WTC11 (cell line): ENCODE data around the gene TNNT3. TPM values are rescaled to one million over a fixed set of nuclear protein-coding genes. Genes with fewer than 3 reads are reported as not detected.
A peak's percentile ranks its signal among the peaks of the same experiment; 100 is the strongest.

Experiments
- ATAC-seq: fragments of 200-7000 bp; cut with Tn5 transposase; 2 replicates; pipeline ENCODE4 v1.10.0; 2021; ENCODE audit warnings: mild to moderate bottlenecking, moderate library complexity
- CTCF ChIA-PET: fragments of 300-600 bp; sonication (Branson Sonifier 250); formaldehyde crosslinking; loops from one replicate; lab custom pipeline; 2021; ENCODE audit warnings: antibody characterized with exemption; lab: Charles Lee
- POLR2A ChIA-PET: fragments of 350-600 bp; sonication (Branson Sonifier 250); formaldehyde crosslinking; loops from one replicate; lab custom pipeline; 2021; ENCODE audit warnings: antibody characterized with exemption; lab: Charles Lee
- DNase-seq: peaks from one replicate; pipeline ENCODE4 v3.0.0; 2021; ENCODE audit warnings: low spot score
- H3K27ac Mint-ChIP-seq: 2 replicates; pipeline ENCODE4 v1.8.0; 2021; ENCODE audit warnings: mixed read lengths
- H3K27me3 Mint-ChIP-seq: 2 replicates; pipeline ENCODE4 v1.8.0; 2021; ENCODE audit warnings: low read depth, mild to moderate bottlenecking, moderate library complexity, mixed read lengths
- H3K36me3 Mint-ChIP-seq: 2 replicates; pipeline ENCODE4 v1.8.0; 2021; ENCODE audit warnings: mixed read lengths
- H3K4me1 Mint-ChIP-seq: 2 replicates; pipeline ENCODE4 v1.8.0; 2022; ENCODE audit warnings: mixed read lengths
- H3K4me3 Mint-ChIP-seq: 2 replicates; pipeline ENCODE4 v1.8.0; 2021; ENCODE audit warnings: mild to moderate bottlenecking, moderate library complexity, mixed read lengths
- H3K9me3 Mint-ChIP-seq: 2 replicates; pipeline ENCODE4 v1.8.0; 2021; ENCODE audit warnings: mixed read lengths
- ATF3 ChIP-seq: sonication (generic); formaldehyde crosslinking; conservative IDR thresholded peaks from 2 replicates; pipeline ENCODE4 v1.8.1; 2022; ENCODE audit warnings: mild to moderate bottlenecking, missing genetic modification reagents
- CBFB ChIP-seq: sonication (generic); formaldehyde crosslinking; IDR thresholded peaks from 2 replicates; pipeline ENCODE4 v1.8.1; 2022; ENCODE audit warnings: mild to moderate bottlenecking, low read depth, missing genetic modification reagents
- E2F5 ChIP-seq: sonication (generic); formaldehyde crosslinking; IDR thresholded peaks from 2 replicates; pipeline ENCODE4 v1.8.1; 2022; ENCODE audit warnings: mild to moderate bottlenecking, moderate library complexity, missing genetic modification reagents
- GRHL2 ChIP-seq: fragments of 250-450 bp; sonication (Bioruptor Pico); IDR thresholded peaks from 2 replicates; pipeline ENCODE4 v1.8.0; 2022; ENCODE audit warnings: mild to moderate bottlenecking, moderate library complexity; ENCODE audit not compliant: insufficient replicate concordance, severe bottlenecking
- IRF1 ChIP-seq: sonication (generic); formaldehyde crosslinking; IDR thresholded peaks from 2 replicates; pipeline ENCODE4 v1.8.0; 2023; ENCODE audit warnings: missing genetic modification reagents
- KAT7 ChIP-seq: sonication (generic); formaldehyde crosslinking; IDR thresholded peaks from 2 replicates; pipeline ENCODE4 v1.8.1; 2023; ENCODE audit warnings: missing genetic modification reagents, mild to moderate bottlenecking, borderline replicate concordance
- MAX ChIP-seq: sonication (generic); formaldehyde crosslinking; IDR thresholded peaks from 2 replicates; pipeline ENCODE4 v1.8.0; 2022; ENCODE audit warnings: mild to moderate bottlenecking, missing genetic modification reagents
- NR3C1 ChIP-seq: sonication (generic); formaldehyde crosslinking; conservative IDR thresholded peaks from 2 replicates; pipeline ENCODE4 v1.8.1; 2023; ENCODE audit warnings: low read depth, mild to moderate bottlenecking, missing genetic modification reagents
- PREB ChIP-seq: sonication (generic); formaldehyde crosslinking; IDR thresholded peaks from 2 replicates; pipeline ENCODE4 v1.8.1; 2022; ENCODE audit warnings: mild to moderate bottlenecking, missing genetic modification reagents, moderate library complexity, borderline replicate concordance
- RELA ChIP-seq: sonication (generic); formaldehyde crosslinking; IDR thresholded peaks from 2 replicates; pipeline ENCODE4 v1.8.1; 2022; ENCODE audit warnings: missing genetic modification reagents, mild to moderate bottlenecking, borderline replicate concordance
- USF1 ChIP-seq: sonication (generic); formaldehyde crosslinking; IDR thresholded peaks from 2 replicates; pipeline ENCODE4 v1.8.0; 2022; ENCODE audit warnings: mild to moderate bottlenecking, missing genetic modification reagents
- ZNF138 ChIP-seq: sonication (generic); formaldehyde crosslinking; conservative IDR thresholded peaks from 2 replicates; pipeline ENCODE4 v1.8.1; 2022; ENCODE audit warnings: mild to moderate bottlenecking, moderate library complexity, missing genetic modification reagents
- ZNF232 ChIP-seq: sonication (generic); formaldehyde crosslinking; IDR thresholded peaks from 2 replicates; pipeline ENCODE4 v1.8.0; 2022; ENCODE audit warnings: mild to moderate bottlenecking, missing genetic modification reagents
- ZNF416 ChIP-seq: fragments of 250-450 bp; sonication (Bioruptor Pico); IDR thresholded peaks from 2 replicates; pipeline ENCODE4 v1.9.0; 2021; ENCODE audit warnings: mild to moderate bottlenecking, inconsistent platforms
- total RNA-seq: library from RNA; stranded (reverse); gene quantifications from 3 replicates; pipeline ENCODE4 v1.2.3, GENCODE V29; 2021
- TF ChIP-seq, protein P1 (sequence below): sonication (generic); formaldehyde crosslinking; IDR thresholded peaks from 2 replicates; pipeline ENCODE4 v1.8.0; 2022; ENCODE audit warnings: mild to moderate bottlenecking, missing genetic modification reagents
- TF ChIP-seq, protein P2 (sequence below): sonication (generic); formaldehyde crosslinking; IDR thresholded peaks from 2 replicates; pipeline ENCODE4 v1.8.1; 2022; ENCODE audit warnings: missing genetic modification reagents, borderline replicate concordance
- TF ChIP-seq, protein P3 (sequence below): sonication (generic); formaldehyde crosslinking; IDR thresholded peaks from 2 replicates; pipeline ENCODE4 v1.8.0; 2023; ENCODE audit warnings: missing genetic modification reagents, mild to moderate bottlenecking, borderline replicate concordance

TNNT3 gene
- total RNA-seq, 1 experiment from 2014 or later: not detected

DNA sequence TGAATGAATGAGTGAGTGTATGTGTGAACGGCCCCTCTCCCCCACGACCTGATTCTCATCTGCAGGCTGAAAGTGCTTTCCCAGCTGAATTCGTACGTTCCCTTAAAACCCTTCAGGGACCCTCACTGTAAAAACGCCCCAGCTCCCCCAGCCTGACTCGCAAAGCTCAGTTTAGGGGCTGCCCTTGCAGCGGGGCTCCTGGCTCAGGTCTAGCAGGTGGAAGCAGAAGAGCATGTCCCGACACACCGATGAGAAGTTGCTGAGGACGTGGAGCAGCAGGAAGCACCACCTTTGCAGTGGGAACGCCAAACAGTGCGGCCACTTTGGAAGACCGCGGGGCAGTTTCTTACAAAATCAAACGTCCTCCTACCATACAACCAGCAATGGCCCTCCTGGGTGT, 24.1 kb downstream of the TNNT3 start:
- ATAC-seq (no peak), DNase-seq (peak; percentile 13)
- POLR2A ChIA-PET: no interaction called here
- no peaks in the 10 kb centered on the region for H3K9me3 Mint-ChIP-seq
- peaks cover 3% of the 10 kb centered on the region for H3K4me1 Mint-ChIP-seq
- no peaks in the 10 kb centered on the region; the same call in 1 of the 2 replicates for H3K27me3 Mint-ChIP-seq
- TF ChIP-seq PREB: no peak
- no peak for TF ChIP-seq IRF1 (CRISPR knock-in tag)
- no peak for TF ChIP-seq MAX (CRISPR knock-in tag)
- TF ChIP-seq ATF3: no peak
- TF ChIP-seq CBFB: no peak
- TF ChIP-seq USF1 (CRISPR knock-in tag): no peak
- TF ChIP-seq RELA: no peak
- no peak for TF ChIP-seq ZNF232 (CRISPR knock-in tag)
- TF ChIP-seq, protein P1, sequence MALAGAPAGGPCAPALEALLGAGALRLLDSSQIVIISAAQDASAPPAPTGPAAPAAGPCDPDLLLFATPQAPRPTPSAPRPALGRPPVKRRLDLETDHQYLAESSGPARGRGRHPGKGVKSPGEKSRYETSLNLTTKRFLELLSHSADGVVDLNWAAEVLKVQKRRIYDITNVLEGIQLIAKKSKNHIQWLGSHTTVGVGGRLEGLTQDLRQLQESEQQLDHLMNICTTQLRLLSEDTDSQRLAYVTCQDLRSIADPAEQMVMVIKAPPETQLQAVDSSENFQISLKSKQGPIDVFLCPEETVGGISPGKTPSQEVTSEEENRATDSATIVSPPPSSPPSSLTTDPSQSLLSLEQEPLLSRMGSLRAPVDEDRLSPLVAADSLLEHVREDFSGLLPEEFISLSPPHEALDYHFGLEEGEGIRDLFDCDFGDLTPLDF (CRISPR knock-in tag): no peak
- TF ChIP-seq GRHL2 (CRISPR knock-in tag): no peak
- TF ChIP-seq ZNF416: no peak
- TF ChIP-seq, protein P2, sequence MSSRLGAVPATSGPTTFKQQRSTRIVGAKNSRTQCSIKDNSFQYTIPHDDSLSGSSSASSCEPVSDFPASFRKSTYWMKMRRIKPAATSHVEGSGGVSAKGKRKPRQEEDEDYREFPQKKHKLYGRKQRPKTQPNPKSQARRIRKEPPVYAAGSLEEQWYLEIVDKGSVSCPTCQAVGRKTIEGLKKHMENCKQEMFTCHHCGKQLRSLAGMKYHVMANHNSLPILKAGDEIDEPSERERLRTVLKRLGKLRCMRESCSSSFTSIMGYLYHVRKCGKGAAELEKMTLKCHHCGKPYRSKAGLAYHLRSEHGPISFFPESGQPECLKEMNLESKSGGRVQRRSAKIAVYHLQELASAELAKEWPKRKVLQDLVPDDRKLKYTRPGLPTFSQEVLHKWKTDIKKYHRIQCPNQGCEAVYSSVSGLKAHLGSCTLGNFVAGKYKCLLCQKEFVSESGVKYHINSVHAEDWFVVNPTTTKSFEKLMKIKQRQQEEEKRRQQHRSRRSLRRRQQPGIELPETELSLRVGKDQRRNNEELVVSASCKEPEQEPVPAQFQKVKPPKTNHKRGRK (CRISPR knock-in tag): no peak
- TF ChIP-seq NR3C1 (CRISPR knock-in tag): no peak
- TF ChIP-seq KAT7: no peak
- no peak for TF ChIP-seq E2F5
- TF ChIP-seq ZNF138 (CRISPR knock-in tag): no peak
- TF ChIP-seq, protein P3, sequence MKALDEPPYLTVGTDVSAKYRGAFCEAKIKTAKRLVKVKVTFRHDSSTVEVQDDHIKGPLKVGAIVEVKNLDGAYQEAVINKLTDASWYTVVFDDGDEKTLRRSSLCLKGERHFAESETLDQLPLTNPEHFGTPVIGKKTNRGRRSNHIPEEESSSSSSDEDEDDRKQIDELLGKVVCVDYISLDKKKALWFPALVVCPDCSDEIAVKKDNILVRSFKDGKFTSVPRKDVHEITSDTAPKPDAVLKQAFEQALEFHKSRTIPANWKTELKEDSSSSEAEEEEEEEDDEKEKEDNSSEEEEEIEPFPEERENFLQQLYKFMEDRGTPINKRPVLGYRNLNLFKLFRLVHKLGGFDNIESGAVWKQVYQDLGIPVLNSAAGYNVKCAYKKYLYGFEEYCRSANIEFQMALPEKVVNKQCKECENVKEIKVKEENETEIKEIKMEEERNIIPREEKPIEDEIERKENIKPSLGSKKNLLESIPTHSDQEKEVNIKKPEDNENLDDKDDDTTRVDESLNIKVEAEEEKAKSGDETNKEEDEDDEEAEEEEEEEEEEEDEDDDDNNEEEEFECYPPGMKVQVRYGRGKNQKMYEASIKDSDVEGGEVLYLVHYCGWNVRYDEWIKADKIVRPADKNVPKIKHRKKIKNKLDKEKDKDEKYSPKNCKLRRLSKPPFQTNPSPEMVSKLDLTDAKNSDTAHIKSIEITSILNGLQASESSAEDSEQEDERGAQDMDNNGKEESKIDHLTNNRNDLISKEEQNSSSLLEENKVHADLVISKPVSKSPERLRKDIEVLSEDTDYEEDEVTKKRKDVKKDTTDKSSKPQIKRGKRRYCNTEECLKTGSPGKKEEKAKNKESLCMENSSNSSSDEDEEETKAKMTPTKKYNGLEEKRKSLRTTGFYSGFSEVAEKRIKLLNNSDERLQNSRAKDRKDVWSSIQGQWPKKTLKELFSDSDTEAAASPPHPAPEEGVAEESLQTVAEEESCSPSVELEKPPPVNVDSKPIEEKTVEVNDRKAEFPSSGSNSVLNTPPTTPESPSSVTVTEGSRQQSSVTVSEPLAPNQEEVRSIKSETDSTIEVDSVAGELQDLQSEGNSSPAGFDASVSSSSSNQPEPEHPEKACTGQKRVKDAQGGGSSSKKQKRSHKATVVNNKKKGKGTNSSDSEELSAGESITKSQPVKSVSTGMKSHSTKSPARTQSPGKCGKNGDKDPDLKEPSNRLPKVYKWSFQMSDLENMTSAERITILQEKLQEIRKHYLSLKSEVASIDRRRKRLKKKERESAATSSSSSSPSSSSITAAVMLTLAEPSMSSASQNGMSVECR: no peak
- CTCF ChIA-PET: interaction anchor here (0.9 to 1.4 kb wide), 2 partner anchors 61 to 111 kb away, joined by 3 read pairs; no protein-coding TSS in a partner anchor
- no peaks in the 10 kb centered on the region for H3K36me3 Mint-ChIP-seq
- H3K27ac Mint-ChIP-seq: no peak overlapping the region
- H3K4me3 Mint-ChIP-seq: no peak overlapping the region
